Adrenal gland (tissue), 12 donors: Measurements from ENCODE around the gene KAZN. TPM values are rescaled to one million over a fixed set of nuclear protein-coding genes. Genes with fewer than 3 reads are reported as not detected.

Source experiments
- DNase-seq, 7 donors: peaks; one replicate each; pipeline ENCODE4 v3.0.0-alpha.2; 2019 to 2020
- H3K27ac ChIP-seq, 5 donors: fragments of 200-600 bp; sonication (generic) in 4 of 5; 1 replicate in 3 of 5; 2 replicates in 2 of 5; pipeline versions ENCODE4 v1.5.1 to v1.8.0; 2016 to 2020; ENCODE audit warnings: mild to moderate bottlenecking in 1 of 5
- H3K27me3 ChIP-seq: fragments of 200-600 bp; 2 replicates; pipeline ENCODE4 v1.8.0; 2021
- H3K36me3 ChIP-seq, 2 donors: fragments of 200-600 bp; replicated peaks in 1 of 2; 1 replicate in 1 of 2; 2 replicates in 1 of 2; pipeline versions ENCODE4 v1.5.1 to v1.8.0; 2018 to 2022
- H3K4me1 ChIP-seq, 2 donors: fragments of 200-600 bp; replicated peaks in 1 of 2; 1 replicate in 1 of 2; 2 replicates in 1 of 2; pipeline versions ENCODE4 v1.5.1 to v1.8.0; 2018 to 2021
- H3K4me3 ChIP-seq, 4 donors: fragments of 200-600 bp; sonication (generic) in 3 of 4; one replicate each; pipeline ENCODE4 v1.5.1; 2016 to 2018
- H3K9me3 ChIP-seq, 3 donors: fragments of 200-600 bp; sonication (generic) in 1 of 3; replicated peaks in 1 of 3; 1 replicate in 2 of 3; 2 replicates in 1 of 3; pipeline versions ENCODE4 v1.5.1 to v1.8.0; 2016 to 2021
- CTCF ChIP-seq, 6 experiments: fragments of 450-650 bp in 4 of 6; fragments of 200-600 bp in 2 of 6; sonication (generic) in 1 of 6; IDR thresholded peaks; 1 replicate in 5 of 6; 2 replicates in 1 of 6; pipeline versions ENCODE4 v1.5.1 to v1.8.0; 2016 to 2021; ENCODE audit warnings: antibody characterized with exemption in 6 of 6, mild to moderate bottlenecking in 2 of 6, moderate library complexity in 1 of 6
- POLR2A ChIP-seq, 2 donors: fragments of 450-650 bp; IDR thresholded peaks; one replicate each; pipeline ENCODE4 v1.6.1; 2017; ENCODE audit warnings: antibody characterized with exemption in 2 of 2, mild to moderate bottlenecking in 2 of 2, moderate library complexity in 1 of 2
- WGBS, 4 donors: extraction: QIAGEN DNeasy Blood & Tissue Kit in 2 of 4; methylation state at CpG; one replicate each; pipeline versions ENCODE4 v1.1.5 to v1.1.7; 2013 to 2017; 5-methylcytosine and 5-hydroxymethylcytosine counted together
- intact Hi-C, 2 donors: fragments of 100-400 bp; cut with DNase I; formaldehyde crosslinking; loops; one replicate each; pipeline versions ENCODE4 v1.14.1 to v1.15.0; 2022 to 2023
- polyA plus RNA-seq, 3 donors: library from polyadenylated mRNA; stranded (reverse); fragments of 200-250 nt in 2 of 3; fragments of 350-450 nt in 1 of 3; fragmentation: Illumina TruSeq in 1 of 3; extraction: RNeasy Lipid Tissue Mini Kit (QIAGEN cat#74804) in 1 of 3; gene quantifications; one replicate each; pipeline ENCODE4 v1.2.3, GENCODE V29; 2013 to 2014
- total RNA-seq, 9 donors: library from RNA; depleted of rRNA in 4 of 9; stranded (reverse); fragments of >200 nt in 4 of 9; fragments of 120-200 nt in 1 of 9; fragmentation: NEBNext Ultra II Directional in 1 of 9; extraction: Animal tissue kit (Norgen Biotek cat#: 25700) in 1 of 9; gene quantifications; one replicate each; pipeline versions ENCODE4 v1.1.0 to v1.2.4, GENCODE V29; 2013 to 2023
- donor health status: healthy with polysubstance abuse.
- donor health status: Bipolar disorder and iron deficiency.
- donor health status: DM: yes; HTN: yes; CAD: no.
- donor health status: DM: no; HTN: no; CAD: no.
- donor health status: DM: no; HTN: no; CAD: no.
- donor health status: DM: yes; HTN: yes; CAD: no.

Gene KAZN
- total and polyA plus RNA-seq, 12 donors, result 5.9 to 63.4 (median 29.5) TPM

- H3K36me3 ChIP-seq, result no peaks in the 10 kb centered on the region
- no peak for DNase-seq
- H3K27ac ChIP-seq, result peak overlapping the region in 1 of 5 donors; percentile 40
- intact Hi-C loops, result no loop called here
- TF ChIP-seq CTCF (IDR thresholded peaks at IDR 0.05) (no peak), POLR2A (IDR thresholded peaks at IDR 0.05) (no peak)
- WGBS, 4 donors, result 3 to 4% (median 4%) methylated on average over 6 to 26 of the region's 26 CpGs; no CpG with 5 or more reads in 1 of the 4 donors
- H3K9me3 ChIP-seq, result no peaks in the 10 kb centered on the region
- H3K4me1 ChIP-seq, result no peaks in the 10 kb centered on the region
- peaks cover 25% of the 10 kb centered on the region for H3K27me3 ChIP-seq
- H3K4me3 ChIP-seq, result peak overlapping the region in 2 of 4 donors; percentile 19 to 51
These were observed 433 bp upstream of the KAZN start for GRCh38 chr1:14598007-14598497.

GRCh38 chr1:14599183-14599791, 802 bp downstream of the KAZN start:
- no peak overlapping the region for H3K27ac ChIP-seq
- TF ChIP-seq POLR2A (IDR thresholded peaks at IDR 0.05) (no peak), CTCF (IDR thresholded peaks at IDR 0.05) (peak in 1 of 6 experiments; percentile 5)
- intact Hi-C loops, result no loop called here
- no peak for DNase-seq
- peaks cover 25% of the 10 kb centered on the region for H3K27me3 ChIP-seq
- H3K4me1 ChIP-seq, result no peaks in the 10 kb centered on the region
- H3K9me3 ChIP-seq, result no peaks in the 10 kb centered on the region
- peak overlapping the region in 1 of 4 donors; percentile 51 for H3K4me3 ChIP-seq
- 1 to 3% (median 2%) methylated on average over 10 to 43 of the region's 43 CpGs for WGBS, 4 donors
- H3K36me3 ChIP-seq, result no peaks in the 10 kb centered on the region

- intact Hi-C loops, result no loop called here
- no peaks in the 10 kb centered on the region for H3K4me1 ChIP-seq
- peaks cover 25% of the 10 kb centered on the region for H3K27me3 ChIP-seq
- no peak for DNase-seq
- H3K4me3 ChIP-seq, result no peak overlapping the region
- no peak for TF ChIP-seq CTCF (IDR thresholded peaks at IDR 0.05)
- TF ChIP-seq POLR2A (IDR thresholded peaks at IDR 0.05), result no peak
- 40 to 63% (median 56%) methylated on average over 6 of the region's 6 CpGs for WGBS, 4 donors
- H3K27ac ChIP-seq, result no peak overlapping the region
- H3K36me3 ChIP-seq, result no peaks in the 10 kb centered on the region
- H3K9me3 ChIP-seq, result no peaks in the 10 kb centered on the region
These were observed 1.3 kb downstream of the KAZN start for GRCh38 chr1:14599800-14600199.

GRCh38 chr1:14600405-14601112, 2.1 kb downstream of the KAZN start:
- H3K4me1 ChIP-seq, result no peaks in the 10 kb centered on the region
- peaks cover 25% of the 10 kb centered on the region for H3K27me3 ChIP-seq
- H3K9me3 ChIP-seq, result no peaks in the 10 kb centered on the region
- no peak overlapping the region for H3K4me3 ChIP-seq
- 72 to 74% (median 73%) methylated on average over 12 of the region's 12 CpGs for WGBS, 4 donors
- no peaks in the 10 kb centered on the region for H3K36me3 ChIP-seq
- no peak overlapping the region for H3K27ac ChIP-seq
- DNase-seq, result no peak
- intact Hi-C loops, result no loop called here
- TF ChIP-seq POLR2A (IDR thresholded peaks at IDR 0.05) (no peak), CTCF (IDR thresholded peaks at IDR 0.05) (no peak)
